GM18507 (cell line): ENCODE results near the gene CABP4.

ENCODE experiments used
- DNase-seq: peaks from one replicate; pipeline ENCODE4 v3.0.0; 2011; ENCODE audit warnings: low read depth; ENCODE audit not compliant: insufficient read length; ENCODE audit errors: extremely low spot score
- FAIRE-seq: peaks from 2 replicates; lab custom pipeline; 2011; peaks lifted over from hg19 to GRCh38; lab: Jason Lieb, UNC

CABP4 gene

GRCh38 chr11:67434395-67434881 is 20.7 kb upstream of the CABP4 start:
- peak; percentile 15 for FAIRE-seq

GRCh38 chr11:67435031-67435726 is 20.0 kb upstream of the CABP4 start:
- no peak for DNase-seq
- no peak for FAIRE-seq

More at GRCh38 chr11:67434395-67434881, 20.7 kb upstream of the CABP4 start:
- no peak for DNase-seq

- DNase-seq (no peak), FAIRE-seq (no peak)
Measured at GRCh38 chr11:67435727-67436458, 19.3 kb upstream of the CABP4 start.

GRCh38 chr11:67436459-67437081 is 18.6 kb upstream of the CABP4 start:
- DNase-seq, result peak; percentile 73
- peak; percentile 97 for FAIRE-seq

GRCh38 chr11:67437082-67437808 is 17.9 kb upstream of the CABP4 start, which contains the start of gene PTPRCAP:
Gene PTPRCAP (minus strand): TSS chr11:67437682. CDS start chr11:67437619, 63 bp downstream.
- no peak for FAIRE-seq
- DNase-seq, result peak; percentile 67

GRCh38 chr11:67437809-67438157 is 17.4 kb upstream of the CABP4 start:
- no peak for FAIRE-seq

GRCh38 chr11:67438158-67438902 is 16.8 kb upstream of the CABP4 start:
- FAIRE-seq (peak; percentile 83), DNase-seq (peak; percentile 61)

More at GRCh38 chr11:67437809-67438157, 17.4 kb upstream of the CABP4 start:
- no peak for DNase-seq

- no peak for FAIRE-seq
- DNase-seq, result no peak
Measured at GRCh38 chr11:67439321-67440228, 15.6 kb upstream of the CABP4 start.

GRCh38 chr11:67440229-67441097 is 14.7 kb upstream of the CABP4 start:
- FAIRE-seq (no peak), DNase-seq (no peak)

GRCh38 chr11:67441098-67441563 is 14.0 kb upstream of the CABP4 start:
- DNase-seq (no peak), FAIRE-seq (no peak)

- DNase-seq (no peak), FAIRE-seq (no peak)
Measured at GRCh38 chr11:67441731-67442351, 13.3 kb upstream of the CABP4 start.

- DNase-seq (no peak), FAIRE-seq (no peak)
Measured at GRCh38 chr11:67442504-67443404, 12.4 kb upstream of the CABP4 start.

GRCh38 chr11:67445515-67445914 is 9.6 kb upstream of the CABP4 start:
- DNase-seq (no peak), FAIRE-seq (no peak)

- DNase-seq, result no peak
- FAIRE-seq, result no peak
Measured at GRCh38 chr11:67448220-67448609, 6.9 kb upstream of the CABP4 start.

- FAIRE-seq (no peak), DNase-seq (no peak)
Measured at GRCh38 chr11:67449116-67449844, 5.9 kb upstream of the CABP4 start.
